Measurements from ENCODE around the gene TP73.

GRCh38 chr1:3628445-3628844 is 23.9 kb upstream of the TP73 start:
- TF ChIP-seq MAX (IDR thresholded peaks at IDR 0.05) (no peak), POLR2A (IDR thresholded peaks at IDR 0.05; ENCODE audit: borderline replicate concordance, extremely low read depth, insufficient read depth, insufficient read length) (no peak), POLR2AphosphoS5 (IDR thresholded peaks at IDR 0.05; ENCODE audit: low read depth, low read length) (no peak; the same call in 1 of the 2 replicates)
